B cell (primary cell): ENCODE results near the gene KRT37.

ENCODE experiments used
- CTCF ChIP-seq: fragments of 200-600 bp; IDR thresholded peaks from one replicate; pipeline ENCODE4 v1.8.0; 2022; ENCODE audit warnings: antibody characterized with exemption, mild to moderate bottlenecking
- EZH2 ChIP-seq: IDR thresholded peaks from 2 replicates; pipeline ENCODE4 v1.6.1; 2012; ENCODE audit warnings: borderline replicate concordance, low read depth, mild to moderate bottlenecking, moderate library complexity, low read length; ENCODE audit not compliant: insufficient read depth, poor library complexity, severe bottlenecking

DNA sequence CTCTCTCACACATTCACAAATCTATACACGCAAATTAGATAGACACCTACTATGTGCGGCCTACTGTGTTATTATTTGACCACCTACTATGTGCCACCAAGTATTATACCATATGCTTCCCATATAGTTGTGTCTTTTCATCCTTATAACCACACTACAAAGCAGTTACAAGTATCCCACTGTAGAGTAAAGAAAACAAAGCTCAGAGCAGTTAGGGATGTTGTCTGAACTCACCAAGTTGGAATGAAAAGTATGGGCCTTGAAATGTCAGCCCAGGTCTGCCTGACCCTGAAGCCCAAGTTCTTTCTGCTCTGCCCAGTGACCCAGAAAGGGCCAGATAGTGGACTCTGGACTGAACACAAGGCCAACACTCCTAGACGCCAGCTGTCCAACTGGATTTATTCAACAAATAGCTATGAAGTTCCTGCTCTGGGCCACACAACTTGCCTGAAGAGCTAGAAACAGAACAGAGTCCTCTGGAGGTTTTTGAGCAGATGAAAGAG is 8.5 kb downstream of the KRT37 start:
- TF ChIP-seq CTCF (no peak), EZH2 (no peak)
